ENCODE data around the gene UPK3A. TPM values are rescaled to one million over a fixed set of nuclear protein-coding genes. Genes with fewer than 3 reads are reported as not detected.

UPK3A gene
- total and polyA plus RNA-seq, 2 of the 8 experiments (the other 6 are each of a cell fraction or from before 2014, with no cell fraction given), result 0.35 to 1.7 TPM

- TF ChIP-seq CHD7 (IDR thresholded peaks at IDR 0.05; ENCODE audit: insufficient replicate concordance, low read length) (no peak), ZNF274 (IDR thresholded peaks at IDR 0.05; ENCODE audit: borderline replicate concordance, extremely low read depth, low read length) (no peak), NANOG (IDR thresholded peaks at IDR 0.05; ENCODE audit: insufficient read depth, low read depth, low read length, poor library complexity, severe bottlenecking) (no peak), GABPA (IDR thresholded peaks at IDR 0.05; ENCODE audit: borderline replicate concordance, insufficient read depth, low read length) (no peak)
Observed at GRCh38 chr22:45302751-45303150, 18.0 kb downstream of the UPK3A start (continued).
